HepG2 (cell line): ENCODE measurements around the gene KCNJ1. TPM values are rescaled to one million over a fixed set of nuclear protein-coding genes. Genes with fewer than 3 reads are reported as not detected.

Source experiments
- ATAC-seq: fragments of 200-7000 bp; cut with Tn5 transposase; 3 replicates; pipeline ENCODE4 v1.9.1; 2020; ENCODE audit warnings: mild to moderate bottlenecking, moderate library complexity
- BruUV-seq: library from RNA; stranded (reverse); fragments of 400-500 nt; replicated peaks from 2 replicates; lab custom pipeline; 2021; lab: Mats Ljungman, UMichigan
- CTCF ChIA-PET: fragments of 300-600 bp; formaldehyde crosslinking; extraction: SDS; loops from one replicate; lab custom pipeline; 2021; ENCODE audit warnings: low total read pairs, inconsistent platforms, low intra/inter-chr PET ratio; lab: Yijun Ruan, JAX
- POLR2A ChIA-PET: fragments of 350-600 bp; sonication (Branson Sonifier 250); formaldehyde crosslinking; loops from one replicate; lab custom pipeline; 2020; ENCODE audit warnings: antibody characterized with exemption, inconsistent platforms; lab: Yijun Ruan, JAX
- DNase-seq: peaks from one replicate; pipeline ENCODE4 v3.0.0-alpha.2; 2015; ENCODE audit warnings: low spot score
- FAIRE-seq: peaks from 3 replicates; lab custom pipeline; 2011; peaks lifted over from hg19 to GRCh38; lab: Jason Lieb, UNC
- H2AFZ ChIP-seq: one replicate; pipeline ENCODE4 v1.6.1; 2011; ENCODE audit warnings: low read length, inconsistent platforms
- H3K27ac ChIP-seq: fragments of 300-600 bp; 3 replicates; pipeline ENCODE4 v1.8.0; 2011; ENCODE audit warnings: mixed run types, mild to moderate bottlenecking, mixed read lengths, low read length, inconsistent platforms; ENCODE audit not compliant: insufficient read depth; ENCODE audit errors: extremely low read length
- H3K27me3 ChIP-seq, 2 experiments: fragments of 200-600 bp in 1 of 2; 2 replicates in 1 of 2; 3 replicates in 1 of 2; pipeline versions ENCODE4 v1.6.0 to v1.8.0; 2011; ENCODE audit warnings: low read length in 2 of 2, mild to moderate bottlenecking in 2 of 2, moderate library complexity in 2 of 2, inconsistent platforms in 1 of 2; ENCODE audit not compliant: insufficient read depth in 2 of 2, control insufficient read depth in 1 of 2
- H3K36me3 ChIP-seq, 2 experiments: fragments of 200-600 bp in 1 of 2; replicated peaks in 1 of 2; 2 replicates in 1 of 2; 3 replicates in 1 of 2; pipeline versions ENCODE4 v1.5.1 to v1.8.0; 2011; ENCODE audit warnings: low read length in 2 of 2, inconsistent platforms in 1 of 2; ENCODE audit not compliant: insufficient read depth in 2 of 2, control insufficient read depth in 1 of 2
- H3K4me1 ChIP-seq: 2 replicates; pipeline ENCODE4 v1.5.1; 2012; ENCODE audit warnings: low read length, inconsistent platforms; ENCODE audit not compliant: insufficient read depth
- H3K4me2 ChIP-seq: 2 replicates; pipeline ENCODE4 v1.6.0; 2011; ENCODE audit warnings: low read depth, low read length, inconsistent platforms
- H3K4me3 ChIP-seq, 3 experiments: fragments of 200-600 bp in 1 of 3; sonication (generic), shearing (Covaris generic) in 1 of 3; replicated peaks in 1 of 3; 2 replicates each; pipeline ENCODE4 v1.5.1; 2011 to 2016; ENCODE audit warnings: low read length in 3 of 3, inconsistent platforms in 2 of 3, low read depth in 2 of 3, mild to moderate bottlenecking in 2 of 3, control low read depth in 1 of 3, mixed read lengths in 1 of 3; ENCODE audit not compliant: insufficient read depth in 1 of 3
- H3K79me2 ChIP-seq: one replicate; pipeline ENCODE4 v1.6.1; 2011; ENCODE audit warnings: low read length, inconsistent platforms; ENCODE audit not compliant: insufficient read depth
- H3K9ac ChIP-seq: 2 replicates; pipeline ENCODE4 v1.6.0; 2011; ENCODE audit warnings: mild to moderate bottlenecking, low read depth, low read length, inconsistent platforms; ENCODE audit not compliant: insufficient read depth
- H3K9me3 ChIP-seq: 2 replicates; pipeline ENCODE4 v1.5.1; 2012; ENCODE audit warnings: mild to moderate bottlenecking, low read length
- H4K20me1 ChIP-seq: 2 replicates; pipeline ENCODE4 v1.6.0; 2011; ENCODE audit warnings: inconsistent platforms, mild to moderate bottlenecking, low read length, moderate library complexity; ENCODE audit not compliant: insufficient read depth
- BRD4 ChIP-seq: sonication (generic); formaldehyde crosslinking; IDR thresholded peaks from 2 replicates; pipeline ENCODE4 v1.4.0; 2020; ENCODE audit warnings: missing genetic modification reagents
- HIC2 ChIP-seq: sonication (generic); formaldehyde crosslinking; IDR thresholded peaks from 2 replicates; pipeline ENCODE4 v1.9.0; 2022; ENCODE audit warnings: low read depth, missing genetic modification reagents
- HMG20B ChIP-seq: conservative IDR thresholded peaks from 2 replicates; pipeline ENCODE4 v1.6.1; 2016; ENCODE audit warnings: missing genetic modification reagents, missing compliant biosample characterization
- NFATC3 ChIP-seq: sonication (generic); formaldehyde crosslinking; IDR thresholded peaks from 2 replicates; pipeline ENCODE4 v1.5.1; 2020; ENCODE audit warnings: mild to moderate bottlenecking, missing genetic modification reagents
- PAX8 ChIP-seq: sonication (generic); formaldehyde crosslinking; IDR thresholded peaks from 2 replicates; pipeline ENCODE4 v1.8.0; 2022; ENCODE audit warnings: mild to moderate bottlenecking, missing genetic modification reagents, borderline replicate concordance
- PITX1 ChIP-seq: sonication (generic); formaldehyde crosslinking; IDR thresholded peaks from 2 replicates; pipeline ENCODE4 v1.5.1; 2020; ENCODE audit warnings: mild to moderate bottlenecking, missing genetic modification reagents
- RELA ChIP-seq: sonication (generic); formaldehyde crosslinking; IDR thresholded peaks from 2 replicates; pipeline ENCODE4 v1.4.0; 2020; ENCODE audit warnings: missing genetic modification reagents
- RFXAP ChIP-seq: sonication (generic); formaldehyde crosslinking; IDR thresholded peaks from 2 replicates; pipeline ENCODE4 v1.4.0; 2020; ENCODE audit warnings: missing genetic modification reagents, borderline replicate concordance
- SP1 ChIP-seq, 2 experiments: fragments of 450-650 bp in 1 of 2; sonication (generic) in 1 of 2; formaldehyde crosslinking in 1 of 2; IDR thresholded peaks; 2 replicates each; pipeline versions ENCODE4 v1.4.0 to v1.6.1; 2016 to 2020; ENCODE audit warnings: missing genetic modification reagents in 1 of 2
- TFDP1 ChIP-seq: IDR thresholded peaks from 2 replicates; pipeline ENCODE4 v1.6.1; 2016; ENCODE audit warnings: missing compliant biosample characterization, missing genetic modification reagents, borderline replicate concordance
- UBTF ChIP-seq: sonication (generic); formaldehyde crosslinking; IDR thresholded peaks from 2 replicates; pipeline ENCODE4 v1.4.0; 2020; ENCODE audit warnings: mild to moderate bottlenecking, missing genetic modification reagents
- YY1 ChIP-seq: IDR thresholded peaks from 2 replicates; pipeline ENCODE4 v1.6.1; 2011; ENCODE audit warnings: low read length, low read depth, moderate library complexity, mild to moderate bottlenecking; ENCODE audit not compliant: insufficient read depth, insufficient replicate concordance
- ZKSCAN5 ChIP-seq: sonication (generic); formaldehyde crosslinking; IDR thresholded peaks from 2 replicates; pipeline ENCODE4 v1.5.1; 2020; ENCODE audit warnings: mild to moderate bottlenecking, missing genetic modification reagents
- ZNF317 ChIP-seq: sonication (generic); formaldehyde crosslinking; IDR thresholded peaks from 2 replicates; pipeline ENCODE4 v1.5.0; 2020; ENCODE audit warnings: mild to moderate bottlenecking, missing genetic modification reagents
- WGBS: methylation state at CpG from one replicate; pipeline ENCODE4 v1.1.6; 2017; ENCODE audit warnings: low lambda C conversion rate; 5-methylcytosine and 5-hydroxymethylcytosine counted together
- in situ Hi-C: cut with HindIII; loops from 2 replicates; pipeline ENCODE4 v1.10.0; 2017; ENCODE audit warnings: low pct_unique_long_range_greater_than_20kb; ENCODE audit not compliant: extremely low pct_ligation_motif_present
- intact Hi-C: fragments of 100-400 bp; cut with micrococcal nuclease; formaldehyde crosslinking; loops from one replicate; pipeline ENCODE4 v1.10.0; 2022; ENCODE audit not compliant: unreplicated experiment
- polyA plus RNA-seq, 8 experiments: library from polyadenylated mRNA; depleted of rRNA in 3 of 8; stranded (reverse) in 7 of 8; unstranded in 1 of 8; fragments of >200 nt; fragmentation: Illumina TruSeq in 4 of 8; extraction: Trizol in 4 of 8; gene quantifications; 2 replicates each; pipeline versions ENCODE4 v1.2.1 to v1.2.3, GENCODE V29; 2011 to 2016; ENCODE audit warnings: low read depth in 4 of 8, missing spikeins in 1 of 8, mixed read lengths in 1 of 8; ENCODE audit not compliant: insufficient read depth in 1 of 8
- total RNA-seq, 5 experiments: library from RNA; depleted of rRNA; stranded (reverse); fragments of >200 nt; fragmentation: Illumina TruSeq; extraction: Trizol; gene quantifications; 2 replicates each; pipeline ENCODE4 v1.2.3, GENCODE V29; 2016; ENCODE audit warnings: low read depth in 1 of 5

KCNJ1 gene
- total and polyA plus RNA-seq, 2 of the 13 experiments (the other 11 are each of a cell fraction or from before 2014, with no cell fraction given), result not detected

GRCh38 chr11:128824191-128825049 lies 42.7 kb downstream of the KCNJ1 start (continued):
- no peak for TF ChIP-seq BRD4 (CRISPR knock-in tag)

GRCh38 chr11:128823753-128824152 lies 43.3 kb downstream of the KCNJ1 start:
- Histone ChIP-seq H3K4me1 (no peaks in the 10 kb centered on the region), H3K9ac (no peak overlapping the region), H3K27ac (no peak overlapping the region), H3K27me3 (peaks cover 2 to 21% of the 10 kb centered on the region in 2 experiments; a peak in 4 of 5 replicates), H3K9me3 (no peaks in the 10 kb centered on the region), H4K20me1 (no peaks in the 10 kb centered on the region), H3K36me3 (no peaks in the 10 kb centered on the region), H3K4me3 (no peak overlapping the region), H3K4me2 (no peak overlapping the region), H3K79me2 (no peaks in the 10 kb centered on the region), H2AFZ (no peak overlapping the region)
- no TSS peak for BruUV-seq
- in situ Hi-C loops, result no loop called here
- intact Hi-C loops, result no loop called here
- no peak for TF ChIP-seq TFDP1 (CRISPR knock-in tag)
- TF ChIP-seq RFXAP (CRISPR knock-in tag), result no peak
- TF ChIP-seq ZNF317, result no peak
- TF ChIP-seq HIC2 (CRISPR knock-in tag), result no peak
- TF ChIP-seq UBTF (CRISPR knock-in tag), result no peak
- no peak for TF ChIP-seq RELA (CRISPR knock-in tag)
- no peak for TF ChIP-seq HMG20B (CRISPR knock-in tag)
- no peak for TF ChIP-seq ZKSCAN5
- no peak for TF ChIP-seq YY1
- TF ChIP-seq SP1 (IDR thresholded peaks at IDR 0.05), result no peak
- TF ChIP-seq SP1 (CRISPR knock-in tag; IDR thresholded peaks at IDR 0.05), result no peak
- TF ChIP-seq NFATC3 (CRISPR knock-in tag), result no peak
- TF ChIP-seq PAX8, result no peak
- TF ChIP-seq PITX1, result no peak
- ChIA-PET POLR2A (no interaction called here), CTCF (no interaction called here)
- 30% methylated on average over 6 of the region's 11 CpGs for WGBS
- no peak for FAIRE-seq
- no peak for ATAC-seq
- DNase-seq, result no peak
